Gastrocnemius medialis (tissue), 4 donors: ENCODE data around the gene TPD52L1.

Experiments
- POLR2A ChIP-seq, 2 donors: fragments of 450-650 bp; IDR thresholded peaks; one replicate each; pipeline ENCODE4 v1.6.1; 2017; ENCODE audit warnings: antibody characterized with exemption in 2 of 2, mild to moderate bottlenecking in 2 of 2, moderate library complexity in 2 of 2
- TF ChIP-seq, protein P1 (sequence below), 5 experiments: fragments of 450-650 bp in 3 of 5; fragments of 200-600 bp in 2 of 5; sonication (generic) in 2 of 5; IDR thresholded peaks in 4 of 5; conservative IDR thresholded peaks in 1 of 5; 1 replicate in 4 of 5; 2 replicates in 1 of 5; pipeline ENCODE4 v1.5.1; 2016 to 2019; ENCODE audit warnings: antibody characterized with exemption in 5 of 5, mild to moderate bottlenecking in 3 of 5, moderate library complexity in 3 of 5

DNA sequence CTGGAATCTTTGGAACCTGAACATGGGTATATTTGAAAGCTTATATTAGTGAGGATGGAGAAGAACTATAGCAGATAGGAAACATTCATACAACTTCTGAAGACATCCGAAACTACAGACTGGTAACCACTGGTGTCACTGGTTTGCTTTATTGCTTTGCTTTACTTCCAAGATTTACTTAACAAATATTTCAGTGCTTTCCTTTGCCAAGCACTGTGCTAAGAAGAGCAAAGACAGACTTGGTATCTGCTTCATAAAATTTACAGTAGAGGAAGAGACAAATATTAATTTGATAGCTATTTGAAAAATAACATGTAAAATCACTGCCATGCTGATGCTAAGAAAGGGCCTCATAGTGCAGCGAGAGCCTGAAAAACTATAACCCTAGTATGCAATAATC, 1.8 kb downstream of the TPD52L1 start:
- TF ChIP-seq, protein P1, sequence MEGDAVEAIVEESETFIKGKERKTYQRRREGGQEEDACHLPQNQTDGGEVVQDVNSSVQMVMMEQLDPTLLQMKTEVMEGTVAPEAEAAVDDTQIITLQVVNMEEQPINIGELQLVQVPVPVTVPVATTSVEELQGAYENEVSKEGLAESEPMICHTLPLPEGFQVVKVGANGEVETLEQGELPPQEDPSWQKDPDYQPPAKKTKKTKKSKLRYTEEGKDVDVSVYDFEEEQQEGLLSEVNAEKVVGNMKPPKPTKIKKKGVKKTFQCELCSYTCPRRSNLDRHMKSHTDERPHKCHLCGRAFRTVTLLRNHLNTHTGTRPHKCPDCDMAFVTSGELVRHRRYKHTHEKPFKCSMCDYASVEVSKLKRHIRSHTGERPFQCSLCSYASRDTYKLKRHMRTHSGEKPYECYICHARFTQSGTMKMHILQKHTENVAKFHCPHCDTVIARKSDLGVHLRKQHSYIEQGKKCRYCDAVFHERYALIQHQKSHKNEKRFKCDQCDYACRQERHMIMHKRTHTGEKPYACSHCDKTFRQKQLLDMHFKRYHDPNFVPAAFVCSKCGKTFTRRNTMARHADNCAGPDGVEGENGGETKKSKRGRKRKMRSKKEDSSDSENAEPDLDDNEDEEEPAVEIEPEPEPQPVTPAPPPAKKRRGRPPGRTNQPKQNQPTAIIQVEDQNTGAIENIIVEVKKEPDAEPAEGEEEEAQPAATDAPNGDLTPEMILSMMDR (IDR thresholded peaks at IDR 0.05 in 4 of 5, conservative IDR thresholded peaks at IDR 0.05 in 1 of 5): no peak
- no peak for TF ChIP-seq POLR2A (IDR thresholded peaks at IDR 0.05)
